Hepatocyte (in vitro differentiated cells): ENCODE results near the gene CMTM3.

Source experiments
- CTCF ChIP-seq: fragments of 200-600 bp; sonication (generic); IDR thresholded peaks from 2 replicates; pipeline ENCODE4 v1.5.1; 2016; ENCODE audit warnings: antibody characterized with exemption, mild to moderate bottlenecking; ENCODE audit not compliant: poor library complexity
- EZH2 ChIP-seq: fragments of 200-600 bp; sonication (generic); IDR thresholded peaks from 2 replicates; pipeline ENCODE4 v1.6.1; 2016; ENCODE audit warnings: antibody characterized with exemption, mild to moderate bottlenecking, borderline replicate concordance

GRCh38 chr16:66588981-66589713 is 15.4 kb upstream of the CMTM3 start:
- peak; percentile 27 for TF ChIP-seq CTCF
- TF ChIP-seq EZH2: no peak
